ENCODE measurements around the gene MED13L. TPM values are rescaled to one million over a fixed set of nuclear protein-coding genes. Genes with fewer than 3 reads are reported as not detected.

The MED13L gene
- total RNA-seq, 1 experiment from 2014 or later: 94.1 TPM

DNA sequence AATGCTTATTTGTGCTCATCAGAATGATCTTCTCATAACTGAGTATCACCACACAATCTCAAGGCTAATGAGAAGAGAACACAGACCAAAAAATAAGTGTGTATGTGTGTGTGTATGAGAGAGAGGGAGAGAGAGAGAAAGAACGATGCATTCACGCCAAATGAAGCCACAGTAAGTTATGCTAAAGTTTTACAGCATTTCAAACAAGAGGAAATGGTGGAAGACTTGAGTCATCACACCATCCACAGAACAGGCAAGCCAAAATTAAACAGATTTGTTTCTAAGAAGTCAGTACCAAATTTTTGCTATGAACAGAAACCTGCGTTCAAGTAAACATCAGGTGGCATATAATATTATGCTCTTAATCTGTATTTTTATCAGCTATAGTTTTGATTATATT is 141.2 kb downstream of the MED13L start:
- TF ChIP-seq, protein P1, sequence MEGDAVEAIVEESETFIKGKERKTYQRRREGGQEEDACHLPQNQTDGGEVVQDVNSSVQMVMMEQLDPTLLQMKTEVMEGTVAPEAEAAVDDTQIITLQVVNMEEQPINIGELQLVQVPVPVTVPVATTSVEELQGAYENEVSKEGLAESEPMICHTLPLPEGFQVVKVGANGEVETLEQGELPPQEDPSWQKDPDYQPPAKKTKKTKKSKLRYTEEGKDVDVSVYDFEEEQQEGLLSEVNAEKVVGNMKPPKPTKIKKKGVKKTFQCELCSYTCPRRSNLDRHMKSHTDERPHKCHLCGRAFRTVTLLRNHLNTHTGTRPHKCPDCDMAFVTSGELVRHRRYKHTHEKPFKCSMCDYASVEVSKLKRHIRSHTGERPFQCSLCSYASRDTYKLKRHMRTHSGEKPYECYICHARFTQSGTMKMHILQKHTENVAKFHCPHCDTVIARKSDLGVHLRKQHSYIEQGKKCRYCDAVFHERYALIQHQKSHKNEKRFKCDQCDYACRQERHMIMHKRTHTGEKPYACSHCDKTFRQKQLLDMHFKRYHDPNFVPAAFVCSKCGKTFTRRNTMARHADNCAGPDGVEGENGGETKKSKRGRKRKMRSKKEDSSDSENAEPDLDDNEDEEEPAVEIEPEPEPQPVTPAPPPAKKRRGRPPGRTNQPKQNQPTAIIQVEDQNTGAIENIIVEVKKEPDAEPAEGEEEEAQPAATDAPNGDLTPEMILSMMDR (conservative IDR thresholded peaks at IDR 0.05; ENCODE audit: low read depth, low read length): no peak
- TF ChIP-seq EZH2 (IDR thresholded peaks at IDR 0.05; ENCODE audit: borderline replicate concordance, low read depth, low read length, poor library complexity, severe bottlenecking): no peak
- intact Hi-C loops (cut with micrococcal nuclease; ENCODE audit: unreplicated experiment): loop anchor here (5.0 kb wide), 1 partner anchor 571 kb away; no protein-coding TSS in a partner anchor
- peak; percentile 51 for DNase-seq (ENCODE audit: low spot score)
- no peaks in the 10 kb centered on the region for H3K27me3 ChIP-seq (replicated peaks; ENCODE audit: insufficient read depth, low read depth, low read length, poor library complexity)
- H3K4me1 ChIP-seq (ENCODE audit: insufficient read depth, low read length, poor library complexity, severe bottlenecking): peaks cover 67% of the 10 kb centered on the region
- H3K27ac ChIP-seq (ENCODE audit: low read depth, low read length, poor library complexity, severe bottlenecking): no peak overlapping the region
- BruUV-seq (replicated peaks): no TSS peak
- no peaks in the 10 kb centered on the region for H3K9me3 ChIP-seq (ENCODE audit: low read depth, low read length, poor library complexity, severe bottlenecking)
- CTCF ChIA-PET: no interaction called here
- H3K36me3 ChIP-seq (ENCODE audit: insufficient read depth, low read length, poor library complexity, severe bottlenecking): no peaks in the 10 kb centered on the region
- POLR2A ChIA-PET (ENCODE audit: low non-redundant PET): no interaction called here
- H3K4me3 ChIP-seq (ENCODE audit: low read depth, low read length, poor library complexity, severe bottlenecking): no peak overlapping the region

DNA sequence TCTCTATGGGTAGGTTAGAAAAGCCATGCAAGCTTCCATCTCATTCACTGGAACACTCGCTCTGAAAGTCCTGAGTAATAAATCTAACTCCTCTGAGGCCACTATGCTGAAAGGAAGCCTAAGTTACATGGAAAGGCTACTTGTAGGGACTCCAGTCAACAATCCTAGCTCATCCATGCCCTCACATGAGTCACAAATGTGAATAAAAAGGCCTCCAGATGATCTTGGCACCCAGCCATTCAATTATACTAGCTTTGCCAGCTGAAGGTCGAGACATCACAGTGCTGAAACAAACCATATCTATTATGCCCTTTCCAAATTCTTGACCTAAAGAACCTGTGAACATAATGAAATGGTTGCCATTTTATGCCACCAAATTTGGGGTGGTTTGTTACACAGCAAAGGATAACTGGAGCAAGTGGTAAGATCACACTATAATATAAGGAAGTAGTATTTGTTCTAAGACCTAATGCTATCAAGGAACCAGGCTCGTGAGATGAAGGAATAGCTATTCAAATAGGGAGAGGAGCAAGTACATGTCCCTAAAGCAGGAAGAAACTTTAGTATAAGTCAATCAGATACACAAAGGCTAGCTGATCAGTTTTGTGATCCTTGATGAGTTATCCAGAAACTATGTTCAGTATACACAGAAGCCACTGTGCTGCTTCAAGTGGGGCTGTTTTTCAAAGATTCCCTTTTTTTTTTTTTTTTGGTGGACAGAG is 142.1 kb downstream of the MED13L start:
- peaks cover 67% of the 10 kb centered on the region for H3K4me1 ChIP-seq (ENCODE audit: insufficient read depth, low read length, poor library complexity, severe bottlenecking)
- intact Hi-C loops (cut with micrococcal nuclease; ENCODE audit: unreplicated experiment): loop anchor here (5.0 kb wide), 1 partner anchor 572 kb away; no protein-coding TSS in a partner anchor
- H3K27me3 ChIP-seq (replicated peaks; ENCODE audit: insufficient read depth, low read depth, low read length, poor library complexity): no peaks in the 10 kb centered on the region
- DNase-seq (ENCODE audit: low spot score): peak; percentile 68
- ChIA-PET CTCF (interaction anchor here (0.6 kb wide), 1 partner anchor 1467 kb away, joined by 3 read pairs; no protein-coding TSS in a partner anchor), POLR2A (ENCODE audit: low non-redundant PET) (no interaction called here)
- TF ChIP-seq, protein P1 (conservative IDR thresholded peaks at IDR 0.05; ENCODE audit: low read depth, low read length): no peak
- TF ChIP-seq EZH2 (IDR thresholded peaks at IDR 0.05; ENCODE audit: borderline replicate concordance, low read depth, low read length, poor library complexity, severe bottlenecking): no peak
- H3K9me3 ChIP-seq (ENCODE audit: low read depth, low read length, poor library complexity, severe bottlenecking): no peaks in the 10 kb centered on the region
- BruUV-seq (replicated peaks): no TSS peak
- no peaks in the 10 kb centered on the region for H3K36me3 ChIP-seq (ENCODE audit: insufficient read depth, low read length, poor library complexity, severe bottlenecking)
- peak overlapping the region; percentile 23 for H3K27ac ChIP-seq (ENCODE audit: low read depth, low read length, poor library complexity, severe bottlenecking)
- H3K4me3 ChIP-seq (ENCODE audit: low read depth, low read length, poor library complexity, severe bottlenecking): no peak overlapping the region

DNA sequence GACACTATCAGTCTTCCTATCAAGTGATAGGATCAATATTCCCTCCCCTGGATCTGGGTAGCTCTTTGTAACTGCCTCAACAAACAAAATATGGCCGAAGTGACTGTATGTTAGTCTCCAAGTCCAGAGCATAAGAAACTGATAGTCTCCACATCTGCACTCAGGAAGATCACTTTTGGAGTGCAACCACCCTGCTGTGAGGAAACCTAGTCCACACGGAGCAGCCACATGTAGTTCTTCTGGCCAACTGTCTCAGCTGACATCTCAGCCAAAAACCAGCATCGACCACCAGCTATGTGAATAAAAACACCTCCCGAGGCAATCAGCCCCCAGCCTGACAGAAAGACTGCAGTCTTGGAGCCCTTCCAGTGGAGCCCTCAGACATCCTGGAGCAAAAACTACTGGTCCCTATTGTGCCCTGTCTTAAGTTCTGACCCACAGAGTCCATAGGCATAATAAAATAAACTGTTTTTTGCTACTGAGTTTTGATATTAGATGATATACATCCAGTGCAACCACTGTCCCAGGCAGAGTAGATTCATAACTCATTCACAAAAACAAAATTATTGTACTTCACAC is 143.8 kb downstream of the MED13L start:
- no peaks in the 10 kb centered on the region for H3K9me3 ChIP-seq (ENCODE audit: low read depth, low read length, poor library complexity, severe bottlenecking)
- intact Hi-C loops (cut with micrococcal nuclease; ENCODE audit: unreplicated experiment): no loop called here
- DNase-seq (ENCODE audit: low spot score): peak; percentile 42
- H3K4me1 ChIP-seq (ENCODE audit: insufficient read depth, low read length, poor library complexity, severe bottlenecking): peaks cover 65% of the 10 kb centered on the region
- H3K36me3 ChIP-seq (ENCODE audit: insufficient read depth, low read length, poor library complexity, severe bottlenecking): no peaks in the 10 kb centered on the region
- H3K4me3 ChIP-seq (ENCODE audit: low read depth, low read length, poor library complexity, severe bottlenecking): no peak overlapping the region
- POLR2A ChIA-PET (ENCODE audit: low non-redundant PET): interaction anchor here (0.8 kb wide), 1 partner anchor 9 kb away, joined by 3 read pairs; no protein-coding TSS in a partner anchor
- CTCF ChIA-PET: no interaction called here
- H3K27ac ChIP-seq (ENCODE audit: low read depth, low read length, poor library complexity, severe bottlenecking): no peak overlapping the region
- no TSS peak for BruUV-seq (replicated peaks)
- TF ChIP-seq, protein P1 (conservative IDR thresholded peaks at IDR 0.05; ENCODE audit: low read depth, low read length): no peak
- no peak for TF ChIP-seq EZH2 (IDR thresholded peaks at IDR 0.05; ENCODE audit: borderline replicate concordance, low read depth, low read length, poor library complexity, severe bottlenecking)
- H3K27me3 ChIP-seq (replicated peaks; ENCODE audit: insufficient read depth, low read depth, low read length, poor library complexity): no peaks in the 10 kb centered on the region

All from A673 (cell line).